HepG2 (cell line): ENCODE results near the gene TMEM182. TPM values are rescaled to one million over a fixed set of nuclear protein-coding genes. Genes with fewer than 3 reads are reported as not detected.
A peak's percentile ranks its signal among the peaks of the same experiment; 100 is the strongest.

Experiments
- CENPX ChIP-seq: sonication (generic); formaldehyde crosslinking; IDR thresholded peaks from 2 replicates; pipeline ENCODE4 v1.9.0; 2021; ENCODE audit warnings: mild to moderate bottlenecking, missing genetic modification reagents, moderate library complexity
- EED ChIP-seq: sonication (generic); formaldehyde crosslinking; IDR thresholded peaks from 2 replicates; pipeline ENCODE4 v1.5.0; 2020; ENCODE audit warnings: mild to moderate bottlenecking, missing genetic modification reagents
- MIER3 ChIP-seq: IDR thresholded peaks from 2 replicates; pipeline ENCODE4 v1.6.1; 2016; ENCODE audit warnings: missing compliant biosample characterization, borderline replicate concordance
- NCOA5 ChIP-seq: sonication (generic); formaldehyde crosslinking; IDR thresholded peaks from 2 replicates; pipeline ENCODE4 v1.4.0; 2020; ENCODE audit warnings: missing genetic modification reagents
- STAG1 ChIP-seq: sonication (generic); formaldehyde crosslinking; IDR thresholded peaks from 2 replicates; pipeline ENCODE4 v1.4.0; 2020; ENCODE audit warnings: missing genetic modification reagents
- ZFP41 ChIP-seq: sonication (generic); formaldehyde crosslinking; IDR thresholded peaks from 2 replicates; pipeline ENCODE4 v1.4.0; 2020; ENCODE audit warnings: mild to moderate bottlenecking, missing genetic modification reagents, borderline replicate concordance
- ZNF263 ChIP-seq: sonication (generic); formaldehyde crosslinking; IDR thresholded peaks from 2 replicates; pipeline ENCODE4 v1.4.0; 2020; ENCODE audit warnings: missing genetic modification reagents
- polyA plus RNA-seq, 8 experiments: library from polyadenylated mRNA; depleted of rRNA in 3 of 8; stranded (reverse) in 7 of 8; unstranded in 1 of 8; fragments of >200 nt; fragmentation: Illumina TruSeq in 4 of 8; extraction: Trizol in 4 of 8; gene quantifications; 2 replicates each; pipeline versions ENCODE4 v1.2.1 to v1.2.3, GENCODE V29; 2011 to 2016; ENCODE audit warnings: low read depth in 4 of 8, missing spikeins in 1 of 8, mixed read lengths in 1 of 8; ENCODE audit not compliant: insufficient read depth in 1 of 8
- total RNA-seq, 5 experiments: library from RNA; depleted of rRNA; stranded (reverse); fragments of >200 nt; fragmentation: Illumina TruSeq; extraction: Trizol; gene quantifications; 2 replicates each; pipeline ENCODE4 v1.2.3, GENCODE V29; 2016; ENCODE audit warnings: low read depth in 1 of 5
- TF ChIP-seq, protein P1 (sequence below): sonication (generic); formaldehyde crosslinking; IDR thresholded peaks from 2 replicates; pipeline ENCODE4 v1.4.0; 2020; ENCODE audit warnings: mild to moderate bottlenecking, missing genetic modification reagents
- TF ChIP-seq, protein P2 (sequence below): sonication (generic); formaldehyde crosslinking; IDR thresholded peaks from 2 replicates; pipeline ENCODE4 v1.4.0; 2020; ENCODE audit warnings: missing genetic modification reagents, borderline replicate concordance
- TF ChIP-seq, protein P3 (sequence below): sonication (generic); formaldehyde crosslinking; IDR thresholded peaks from 2 replicates; pipeline ENCODE4 v1.5.0; 2020; ENCODE audit warnings: missing genetic modification reagents
- TF ChIP-seq, protein P4 (sequence below): sonication (generic); formaldehyde crosslinking; IDR thresholded peaks from 2 replicates; pipeline ENCODE4 v1.8.0; 2022; ENCODE audit warnings: mild to moderate bottlenecking, missing genetic modification reagents, moderate library complexity
- TF ChIP-seq, protein P5 (sequence below): sonication (generic); formaldehyde crosslinking; IDR thresholded peaks from 2 replicates; pipeline ENCODE4 v1.4.0; 2020; ENCODE audit warnings: low read depth, mild to moderate bottlenecking, missing genetic modification reagents

The TMEM182 gene
- total and polyA plus RNA-seq, 2 of the 13 experiments (the other 11 are each of a cell fraction or from before 2014, with no cell fraction given), result 8.7 to 8.9 TPM

DNA sequence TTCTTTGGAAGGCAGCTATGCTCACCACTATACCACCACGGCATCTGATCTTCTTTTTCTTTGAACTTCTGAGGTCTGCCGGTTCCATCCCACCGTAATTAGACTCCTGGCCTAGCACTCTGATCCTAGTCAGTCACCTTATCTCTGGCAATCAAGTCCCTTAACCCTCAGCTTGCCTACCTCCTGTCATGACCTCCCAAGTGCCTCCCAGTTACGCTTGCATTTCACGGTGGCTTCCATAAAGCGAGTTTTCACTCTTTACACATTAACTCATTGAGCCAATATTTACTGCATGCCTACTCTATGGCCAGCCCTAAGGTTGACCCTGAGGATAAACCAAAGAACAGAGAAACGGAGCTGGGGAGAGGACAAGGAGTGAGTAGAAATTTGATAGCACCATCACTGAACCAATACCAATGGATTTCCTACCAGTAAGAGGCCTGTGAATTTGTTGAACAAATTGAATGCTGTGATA lies 37.8 kb upstream of the TMEM182 start (continued):
- TF ChIP-seq, protein P1, sequence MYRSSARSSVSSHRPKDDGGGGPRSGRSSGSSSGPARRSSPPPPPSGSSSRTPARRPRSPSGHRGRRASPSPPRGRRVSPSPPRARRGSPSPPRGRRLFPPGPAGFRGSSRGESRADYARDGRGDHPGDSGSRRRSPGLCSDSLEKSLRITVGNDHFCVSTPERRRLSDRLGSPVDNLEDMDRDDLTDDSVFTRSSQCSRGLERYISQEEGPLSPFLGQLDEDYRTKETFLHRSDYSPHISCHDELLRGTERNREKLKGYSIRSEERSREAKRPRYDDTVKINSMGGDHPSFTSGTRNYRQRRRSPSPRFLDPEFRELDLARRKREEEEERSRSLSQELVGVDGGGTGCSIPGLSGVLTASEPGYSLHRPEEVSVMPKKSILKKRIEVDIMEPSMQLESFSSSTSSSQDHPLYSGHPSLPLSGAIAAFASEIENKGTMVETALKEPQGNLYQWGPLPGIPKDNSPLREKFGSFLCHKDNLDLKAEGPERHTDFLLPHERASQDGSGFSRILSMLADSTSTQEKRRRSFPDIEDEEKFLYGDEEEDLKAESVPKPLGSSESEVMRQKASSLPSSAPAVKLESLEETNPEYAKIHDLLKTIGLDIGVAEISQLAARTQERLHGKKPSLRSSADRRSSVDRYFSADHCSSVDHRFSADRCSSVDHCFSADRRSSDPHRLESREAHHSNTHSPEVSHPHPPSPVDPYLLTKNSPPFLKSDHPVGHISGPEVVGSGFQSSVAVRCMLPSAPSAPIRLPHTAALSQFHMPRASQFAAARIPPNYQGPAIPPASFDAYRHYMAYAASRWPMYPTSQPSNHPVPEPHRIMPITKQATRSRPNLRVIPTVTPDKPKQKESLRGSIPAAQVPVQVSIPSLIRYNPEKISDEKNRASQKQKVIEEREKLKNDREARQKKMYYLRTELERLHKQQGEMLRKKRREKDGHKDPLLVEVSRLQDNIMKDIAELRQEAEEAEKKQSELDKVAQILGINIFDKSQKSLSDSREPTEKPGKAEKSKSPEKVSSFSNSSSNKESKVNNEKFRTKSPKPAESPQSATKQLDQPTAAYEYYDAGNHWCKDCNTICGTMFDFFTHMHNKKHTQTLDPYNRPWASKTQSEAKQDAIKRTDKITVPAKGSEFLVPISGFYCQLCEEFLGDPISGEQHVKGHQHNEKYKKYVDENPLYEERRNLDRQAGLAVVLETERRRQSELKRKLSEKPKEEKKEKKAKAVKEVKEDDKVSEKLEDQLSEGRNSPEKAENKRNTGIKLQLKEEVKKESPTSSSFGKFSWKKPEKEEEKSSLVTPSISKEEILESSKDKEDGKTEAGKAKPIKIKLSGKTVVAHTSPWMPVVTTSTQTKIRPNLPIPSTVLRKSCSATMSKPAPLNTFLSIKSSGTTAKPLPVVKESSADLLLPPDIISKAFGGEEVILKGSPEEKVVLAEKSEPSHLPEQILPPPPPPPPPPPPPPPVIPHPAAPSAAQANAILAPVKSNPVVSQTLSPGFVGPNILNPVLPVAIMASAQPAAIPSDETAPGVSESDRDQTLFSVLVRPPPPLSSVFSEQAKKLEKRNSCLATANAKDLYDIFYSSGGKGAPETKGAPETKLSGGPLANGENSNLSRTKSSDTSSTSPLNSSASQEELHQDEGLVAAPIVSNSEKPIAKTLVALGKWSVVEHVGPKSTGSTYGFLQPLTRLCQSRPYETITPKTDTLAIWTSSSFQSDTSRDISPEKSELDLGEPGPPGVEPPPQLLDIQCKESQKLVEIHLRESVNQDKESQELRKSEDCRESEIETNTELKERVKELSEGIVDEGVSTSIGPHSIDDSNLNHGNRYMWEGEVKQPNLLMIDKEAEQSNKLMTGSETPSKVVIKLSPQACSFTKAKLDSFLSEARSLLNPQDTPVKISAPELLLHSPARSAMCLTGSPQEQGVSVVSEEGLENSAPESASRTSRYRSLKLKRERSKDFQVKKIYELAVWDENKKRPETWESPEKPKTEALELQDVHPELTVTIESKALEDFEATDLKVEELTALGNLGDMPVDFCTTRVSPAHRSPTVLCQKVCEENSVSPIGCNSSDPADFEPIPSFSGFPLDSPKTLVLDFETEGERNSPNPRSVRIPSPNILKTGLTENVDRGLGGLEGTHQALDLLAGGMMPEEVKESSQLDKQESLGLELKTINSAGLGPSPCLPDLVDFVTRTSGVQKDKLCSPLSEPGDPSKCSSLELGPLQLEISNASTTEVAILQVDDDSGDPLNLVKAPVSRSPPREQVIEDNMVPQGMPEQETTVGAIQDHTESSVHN (CRISPR knock-in tag), result no peak
- no peak for TF ChIP-seq STAG1 (CRISPR knock-in tag)
- TF ChIP-seq, protein P2, sequence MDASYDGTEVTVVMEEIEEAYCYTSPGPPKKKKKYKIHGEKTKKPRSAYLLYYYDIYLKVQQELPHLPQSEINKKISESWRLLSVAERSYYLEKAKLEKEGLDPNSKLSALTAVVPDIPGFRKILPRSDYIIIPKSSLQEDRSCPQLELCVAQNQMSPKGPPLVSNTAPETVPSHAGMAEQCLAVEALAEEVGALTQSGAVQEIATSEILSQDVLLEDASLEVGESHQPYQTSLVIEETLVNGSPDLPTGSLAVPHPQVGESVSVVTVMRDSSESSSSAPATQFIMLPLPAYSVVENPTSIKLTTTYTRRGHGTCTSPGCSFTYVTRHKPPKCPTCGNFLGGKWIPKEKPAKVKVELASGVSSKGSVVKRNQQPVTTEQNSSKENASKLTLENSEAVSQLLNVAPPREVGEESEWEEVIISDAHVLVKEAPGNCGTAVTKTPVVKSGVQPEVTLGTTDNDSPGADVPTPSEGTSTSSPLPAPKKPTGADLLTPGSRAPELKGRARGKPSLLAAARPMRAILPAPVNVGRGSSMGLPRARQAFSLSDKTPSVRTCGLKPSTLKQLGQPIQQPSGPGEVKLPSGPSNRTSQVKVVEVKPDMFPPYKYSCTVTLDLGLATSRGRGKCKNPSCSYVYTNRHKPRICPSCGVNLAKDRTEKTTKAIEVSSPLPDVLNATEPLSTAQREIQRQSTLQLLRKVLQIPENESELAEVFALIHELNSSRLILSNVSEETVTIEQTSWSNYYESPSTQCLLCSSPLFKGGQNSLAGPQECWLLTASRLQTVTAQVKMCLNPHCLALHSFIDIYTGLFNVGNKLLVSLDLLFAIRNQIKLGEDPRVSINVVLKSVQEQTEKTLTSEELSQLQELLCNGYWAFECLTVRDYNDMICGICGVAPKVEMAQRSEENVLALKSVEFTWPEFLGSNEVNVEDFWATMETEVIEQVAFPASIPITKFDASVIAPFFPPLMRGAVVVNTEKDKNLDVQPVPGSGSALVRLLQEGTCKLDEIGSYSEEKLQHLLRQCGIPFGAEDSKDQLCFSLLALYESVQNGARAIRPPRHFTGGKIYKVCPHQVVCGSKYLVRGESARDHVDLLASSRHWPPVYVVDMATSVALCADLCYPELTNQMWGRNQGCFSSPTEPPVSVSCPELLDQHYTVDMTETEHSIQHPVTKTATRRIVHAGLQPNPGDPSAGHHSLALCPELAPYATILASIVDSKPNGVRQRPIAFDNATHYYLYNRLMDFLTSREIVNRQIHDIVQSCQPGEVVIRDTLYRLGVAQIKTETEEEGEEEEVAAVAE (CRISPR knock-in tag), result no peak
- TF ChIP-seq ZNF263 (CRISPR knock-in tag), result no peak
- no peak for TF ChIP-seq ZFP41 (CRISPR knock-in tag)
- TF ChIP-seq, protein P3, sequence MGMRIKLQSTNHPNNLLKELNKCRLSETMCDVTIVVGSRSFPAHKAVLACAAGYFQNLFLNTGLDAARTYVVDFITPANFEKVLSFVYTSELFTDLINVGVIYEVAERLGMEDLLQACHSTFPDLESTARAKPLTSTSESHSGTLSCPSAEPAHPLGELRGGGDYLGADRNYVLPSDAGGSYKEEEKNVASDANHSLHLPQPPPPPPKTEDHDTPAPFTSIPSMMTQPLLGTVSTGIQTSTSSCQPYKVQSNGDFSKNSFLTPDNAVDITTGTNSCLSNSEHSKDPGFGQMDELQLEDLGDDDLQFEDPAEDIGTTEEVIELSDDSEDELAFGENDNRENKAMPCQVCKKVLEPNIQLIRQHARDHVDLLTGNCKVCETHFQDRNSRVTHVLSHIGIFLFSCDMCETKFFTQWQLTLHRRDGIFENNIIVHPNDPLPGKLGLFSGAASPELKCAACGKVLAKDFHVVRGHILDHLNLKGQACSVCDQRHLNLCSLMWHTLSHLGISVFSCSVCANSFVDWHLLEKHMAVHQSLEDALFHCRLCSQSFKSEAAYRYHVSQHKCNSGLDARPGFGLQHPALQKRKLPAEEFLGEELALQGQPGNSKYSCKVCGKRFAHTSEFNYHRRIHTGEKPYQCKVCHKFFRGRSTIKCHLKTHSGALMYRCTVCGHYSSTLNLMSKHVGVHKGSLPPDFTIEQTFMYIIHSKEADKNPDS (CRISPR knock-in tag), result no peak
- TF ChIP-seq EED, result no peak
- TF ChIP-seq MIER3 (CRISPR knock-in tag), result peak; percentile 85; the same call in 1 of the 2 replicates
- no peak for TF ChIP-seq CENPX
- TF ChIP-seq NCOA5 (CRISPR knock-in tag), result no peak
- TF ChIP-seq, protein P4, sequence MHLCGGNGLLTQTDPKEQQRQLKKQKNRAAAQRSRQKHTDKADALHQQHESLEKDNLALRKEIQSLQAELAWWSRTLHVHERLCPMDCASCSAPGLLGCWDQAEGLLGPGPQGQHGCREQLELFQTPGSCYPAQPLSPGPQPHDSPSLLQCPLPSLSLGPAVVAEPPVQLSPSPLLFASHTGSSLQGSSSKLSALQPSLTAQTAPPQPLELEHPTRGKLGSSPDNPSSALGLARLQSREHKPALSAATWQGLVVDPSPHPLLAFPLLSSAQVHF, result no peak
- TF ChIP-seq, protein P5, sequence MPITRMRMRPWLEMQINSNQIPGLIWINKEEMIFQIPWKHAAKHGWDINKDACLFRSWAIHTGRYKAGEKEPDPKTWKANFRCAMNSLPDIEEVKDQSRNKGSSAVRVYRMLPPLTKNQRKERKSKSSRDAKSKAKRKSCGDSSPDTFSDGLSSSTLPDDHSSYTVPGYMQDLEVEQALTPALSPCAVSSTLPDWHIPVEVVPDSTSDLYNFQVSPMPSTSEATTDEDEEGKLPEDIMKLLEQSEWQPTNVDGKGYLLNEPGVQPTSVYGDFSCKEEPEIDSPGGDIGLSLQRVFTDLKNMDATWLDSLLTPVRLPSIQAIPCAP, result no peak
